Mesenchymal stem cell (in vitro differentiated cells and primary cell): ENCODE results near the gene PPP1R12B.
"Not testable (repeated sequence)": the region's sequence is repeated elsewhere in the genome, so short reads cannot be mapped to it uniquely, and the experiment has no call there.

Experiments used
- DNase-seq: peaks from one replicate; pipeline ENCODE4 v3.0.0-alpha.2; 2013
- H2AFZ ChIP-seq: one replicate; pipeline ENCODE4 v1.6.1; 2013; ENCODE audit warnings: low read depth, mild to moderate bottlenecking, control low read depth, inconsistent platforms, low read length, moderate library complexity
- H2AK5ac ChIP-seq: 2 replicates; pipeline ENCODE4 v1.6.1; 2013; ENCODE audit warnings: low read length, moderate library complexity, mild to moderate bottlenecking, inconsistent platforms; ENCODE audit not compliant: severe bottlenecking
- H2BK120ac ChIP-seq: one replicate; pipeline ENCODE4 v1.6.1; 2013; ENCODE audit warnings: low read depth, mild to moderate bottlenecking, inconsistent platforms, low read length, moderate library complexity
- H2BK12ac ChIP-seq, 2 experiments: one replicate each; pipeline ENCODE4 v1.6.1; 2013; ENCODE audit warnings: inconsistent platforms in 2 of 2, low read length in 2 of 2, mild to moderate bottlenecking in 2 of 2, moderate library complexity in 2 of 2, control low read depth in 1 of 2
- H2BK15ac ChIP-seq: one replicate; pipeline ENCODE4 v1.6.1; 2013; ENCODE audit warnings: mild to moderate bottlenecking, low read depth, inconsistent platforms; ENCODE audit not compliant: poor library complexity, severe bottlenecking
- H2BK5ac ChIP-seq: 2 replicates; pipeline ENCODE4 v1.6.1; 2013; ENCODE audit warnings: low read depth, mild to moderate bottlenecking, low read length, control low read depth, inconsistent platforms; ENCODE audit not compliant: poor library complexity, severe bottlenecking
- H3K14ac ChIP-seq, 2 experiments: one replicate each; pipeline ENCODE4 v1.6.1; 2013; ENCODE audit warnings: inconsistent platforms in 2 of 2, low read length in 2 of 2, control low read depth in 1 of 2, mild to moderate bottlenecking in 1 of 2, moderate library complexity in 1 of 2
- H3K18ac ChIP-seq, 2 experiments: one replicate each; pipeline ENCODE4 v1.6.1; 2013; ENCODE audit warnings: inconsistent platforms in 2 of 2, low read length in 2 of 2, control low read depth in 1 of 2, low read depth in 1 of 2, mild to moderate bottlenecking in 1 of 2
- H3K23ac ChIP-seq, 2 experiments: one replicate each; pipeline ENCODE4 v1.6.1; 2013; ENCODE audit warnings: inconsistent platforms in 2 of 2, low read length in 2 of 2, mild to moderate bottlenecking in 2 of 2, moderate library complexity in 2 of 2, control low read depth in 1 of 2
- H3K27ac ChIP-seq: 2 replicates; pipeline ENCODE4 v1.5.1; 2013; ENCODE audit warnings: mild to moderate bottlenecking, moderate library complexity, low read length, control low read depth, inconsistent platforms; ENCODE audit not compliant: poor library complexity, severe bottlenecking
- H3K27me3 ChIP-seq, 2 experiments: 2 replicates each; pipeline versions ENCODE4 v1.6.1 to v1.7.0; 2013; ENCODE audit warnings: low read length in 2 of 2, mild to moderate bottlenecking in 2 of 2, moderate library complexity in 2 of 2, control low read depth in 1 of 2, inconsistent platforms in 1 of 2; ENCODE audit not compliant: control insufficient read depth in 1 of 2, insufficient read depth in 1 of 2
- H3K36me3 ChIP-seq, 2 experiments: 2 replicates each; pipeline versions ENCODE4 v1.6.1 to v1.7.0; 2013; ENCODE audit warnings: low read length in 2 of 2, control low read depth in 1 of 2, inconsistent platforms in 1 of 2, low read depth in 1 of 2, mild to moderate bottlenecking in 1 of 2; ENCODE audit not compliant: insufficient read depth in 2 of 2, control insufficient read depth in 1 of 2
- H3K4ac ChIP-seq, 2 experiments: one replicate each; pipeline ENCODE4 v1.6.1; 2013; ENCODE audit warnings: inconsistent platforms in 2 of 2, low read length in 2 of 2, mild to moderate bottlenecking in 2 of 2, moderate library complexity in 2 of 2, control low read depth in 1 of 2, low read depth in 1 of 2
- H3K4me1 ChIP-seq: 2 replicates; pipeline ENCODE4 v1.6.1; 2013; ENCODE audit warnings: low read depth, low read length, control low read depth; ENCODE audit not compliant: control insufficient read depth, insufficient read depth
- H3K4me2 ChIP-seq: 2 replicates; pipeline ENCODE4 v1.6.1; 2013; ENCODE audit warnings: low read length, mild to moderate bottlenecking, inconsistent platforms; ENCODE audit not compliant: poor library complexity, severe bottlenecking
- H3K4me3 ChIP-seq, 2 experiments: 2 replicates each; pipeline versions ENCODE4 v1.5.1 to v1.7.0; 2013; ENCODE audit warnings: low read length in 2 of 2, mild to moderate bottlenecking in 2 of 2, control low read depth in 1 of 2, low read depth in 1 of 2; ENCODE audit not compliant: insufficient read depth in 1 of 2
- H3K79me1 ChIP-seq: replicated peaks from 2 replicates; pipeline ENCODE4 v1.6.1; 2013; ENCODE audit warnings: mild to moderate bottlenecking, control low read depth, low read length, inconsistent platforms; ENCODE audit not compliant: poor library complexity, severe bottlenecking
- H3K9ac ChIP-seq: 2 replicates; pipeline ENCODE4 v1.7.0; 2013; ENCODE audit warnings: mild to moderate bottlenecking, low read length, moderate library complexity
- H3K9me3 ChIP-seq: 2 replicates; pipeline ENCODE4 v1.7.0; 2013; ENCODE audit warnings: mild to moderate bottlenecking, low read length; ENCODE audit not compliant: control insufficient read depth
- H4K8ac ChIP-seq: one replicate; pipeline ENCODE4 v1.6.1; 2013; ENCODE audit warnings: inconsistent platforms, mild to moderate bottlenecking, low read length, moderate library complexity
- H4K91ac ChIP-seq: one replicate; pipeline ENCODE4 v1.6.1; 2013; ENCODE audit warnings: mild to moderate bottlenecking, low read length, inconsistent platforms
- WGBS: methylation state at CpG from one replicate; pipeline ENCODE4 v1.1.7; 2013; ENCODE audit warnings: mixed read lengths; 5-methylcytosine and 5-hydroxymethylcytosine counted together

Gene PPP1R12B

GRCh38 chr1:202401771-202402170 is 53.3 kb downstream of the PPP1R12B start:
- not testable (repeated sequence) for H2AFZ ChIP-seq, H3K23ac ChIP-seq, H3K79me1 ChIP-seq, H2AK5ac ChIP-seq, H4K91ac ChIP-seq, H3K9me3 ChIP-seq, H3K36me3 ChIP-seq, H3K4me2 ChIP-seq, H3K4me3 ChIP-seq, H3K27ac ChIP-seq, H4K8ac ChIP-seq, H2BK12ac ChIP-seq, H2BK15ac ChIP-seq, H3K18ac ChIP-seq, H3K14ac ChIP-seq, H3K4ac ChIP-seq, H3K27me3 ChIP-seq, H3K9ac ChIP-seq, H2BK120ac ChIP-seq, H2BK5ac ChIP-seq, DNase-seq, H3K4me1 ChIP-seq
- WGBS = no CpG with 5 or more reads among the region's 1 CpG

GRCh38 chr1:202403381-202403780 is 54.9 kb downstream of the PPP1R12B start:
- not testable (repeated sequence) for DNase-seq, H2BK12ac ChIP-seq, H3K4me2 ChIP-seq, H3K79me1 ChIP-seq, H3K18ac ChIP-seq, H3K27me3 ChIP-seq, H2BK5ac ChIP-seq, H3K36me3 ChIP-seq, H3K4me1 ChIP-seq, H2BK120ac ChIP-seq, H3K4me3 ChIP-seq, H4K8ac ChIP-seq, H2AK5ac ChIP-seq, H2BK15ac ChIP-seq, H2AFZ ChIP-seq, H3K14ac ChIP-seq, H3K23ac ChIP-seq, H3K9me3 ChIP-seq, H4K91ac ChIP-seq, H3K4ac ChIP-seq, H3K27ac ChIP-seq, H3K9ac ChIP-seq
- 92% methylated on average over 2 of the region's 2 CpGs for WGBS

- no peak overlapping the region for H3K4ac ChIP-seq
- H3K27ac ChIP-seq = no peak overlapping the region
- no peak overlapping the region for H2BK12ac ChIP-seq
- no peaks in the 10 kb centered on the region for H3K4me1 ChIP-seq
- no peak overlapping the region for H2AFZ ChIP-seq
- no peak overlapping the region for H4K91ac ChIP-seq
- no peak overlapping the region for H3K18ac ChIP-seq
- no peak overlapping the region for H4K8ac ChIP-seq
- H2BK120ac ChIP-seq = no peak overlapping the region
- H3K9me3 ChIP-seq = no peaks in the 10 kb centered on the region
- no peak overlapping the region for H2BK5ac ChIP-seq
- no peak overlapping the region for H3K9ac ChIP-seq
- H3K79me1 ChIP-seq = peaks cover 3% of the 10 kb centered on the region
- DNase-seq = no peak
- no peaks in the 10 kb centered on the region for H3K27me3 ChIP-seq
- no peak overlapping the region for H3K23ac ChIP-seq
- H3K4me3 ChIP-seq = no peak overlapping the region
- H3K14ac ChIP-seq = no peak overlapping the region
- H3K36me3 ChIP-seq = no peaks in the 10 kb centered on the region
- 100% methylated on average over 1 of the region's 1 CpG for WGBS
- no peak overlapping the region for H3K4me2 ChIP-seq
- H2AK5ac ChIP-seq = no peak overlapping the region
- H2BK15ac ChIP-seq = no peak overlapping the region
Observed at GRCh38 chr1:202405928-202406327, 57.4 kb downstream of the PPP1R12B start.

- H3K79me1 ChIP-seq = not testable (repeated sequence)
- WGBS = 88% methylated on average over 1 of the region's 2 CpGs
Observed at GRCh38 chr1:202406896-202407295, 58.4 kb downstream of the PPP1R12B start.

More at GRCh38 chr1:202406896-202407295, 58.4 kb downstream of the PPP1R12B start:
- H2BK15ac ChIP-seq, H2BK12ac ChIP-seq, H3K9ac ChIP-seq, H3K4me1 ChIP-seq, DNase-seq, H3K27me3 ChIP-seq, H3K36me3 ChIP-seq, H2AK5ac ChIP-seq, H3K9me3 ChIP-seq, H3K23ac ChIP-seq, H4K8ac ChIP-seq, H3K18ac ChIP-seq, H3K27ac ChIP-seq, H2BK120ac ChIP-seq, H4K91ac ChIP-seq, H3K14ac ChIP-seq, H3K4ac ChIP-seq, H2AFZ ChIP-seq, H3K4me3 ChIP-seq, H3K4me2 ChIP-seq, H2BK5ac ChIP-seq: not testable (repeated sequence)
